ENCODE data around the gene NPW.
A peak's percentile ranks its signal among the peaks of the same experiment; 100 is the strongest.

Gene NPW

GRCh38 chr16:1990351-1991134 is 29.0 kb upstream of the NPW start:
- CTCF ChIA-PET, result interaction anchor here (1.6 kb wide), 1 partner anchor 13 kb away, joined by 8 read pairs; no protein-coding TSS in a partner anchor
- Mint-ChIP-seq H3K27me3 (peaks cover 60% of the 10 kb centered on the region), H3K36me3 (peaks cover 11% of the 10 kb centered on the region), H3K4me1 (peaks cover 27% of the 10 kb centered on the region), H3K4me3 (peak overlapping the region; percentile 65), H3K27ac (peak overlapping the region; percentile 69), H3K9me3 (no peaks in the 10 kb centered on the region)
- peak; percentile 63 for DNase-seq

- Mint-ChIP-seq H3K36me3 (peaks cover 11% of the 10 kb centered on the region), H3K27ac (peak overlapping the region; percentile 69), H3K4me1 (peaks cover 23% of the 10 kb centered on the region), H3K4me3 (peak overlapping the region; percentile 65), H3K27me3 (peaks cover 60% of the 10 kb centered on the region), H3K9me3 (no peaks in the 10 kb centered on the region)
- peak; percentile 61 for DNase-seq
- CTCF ChIA-PET, result interaction anchor here (1.6 kb wide), 1 partner anchor 13 kb away, joined by 8 read pairs; no protein-coding TSS in a partner anchor
Measured at GRCh38 chr16:1991135-1991551, 28.4 kb upstream of the NPW start.

- DNase-seq, result no peak
- H3K4me3 Mint-ChIP-seq, result peak overlapping the region; percentile 65
- H3K27ac Mint-ChIP-seq, result peak overlapping the region; percentile 35
- H3K9me3 Mint-ChIP-seq, result no peaks in the 10 kb centered on the region
- H3K4me1 Mint-ChIP-seq, result peaks cover 23% of the 10 kb centered on the region
- peaks cover 7% of the 10 kb centered on the region for H3K36me3 Mint-ChIP-seq
- CTCF ChIA-PET, result interaction anchor here (1.6 kb wide), 1 partner anchor 12 kb away, joined by 8 read pairs; no protein-coding TSS in a partner anchor
- peaks cover 56% of the 10 kb centered on the region for H3K27me3 Mint-ChIP-seq
Measured at GRCh38 chr16:1991588-1991947, 28.0 kb upstream of the NPW start.

GRCh38 chr16:1991948-1992703 is 27.5 kb upstream of the NPW start:
- peak; percentile 99 for DNase-seq
- Mint-ChIP-seq H3K4me1 (peaks cover 23% of the 10 kb centered on the region), H3K27me3 (peaks cover 51% of the 10 kb centered on the region), H3K36me3 (peaks cover 2% of the 10 kb centered on the region), H3K27ac (peak overlapping the region; percentile 58), H3K4me3 (peak overlapping the region; percentile 65), H3K9me3 (no peaks in the 10 kb centered on the region)
- CTCF ChIA-PET, result interaction anchor here (1.6 kb wide), 1 partner anchor 12 kb away, joined by 8 read pairs; no protein-coding TSS in a partner anchor

GRCh38 chr16:1992704-1993317 is 26.8 kb upstream of the NPW start:
- H3K36me3 Mint-ChIP-seq, result peaks cover 5% of the 10 kb centered on the region
- CTCF ChIA-PET, result interaction anchor here (2.2 kb wide), 1 partner anchor 11 kb away, joined by 18 read pairs; no protein-coding TSS in a partner anchor
- no peak for DNase-seq
- H3K4me1 Mint-ChIP-seq, result peaks cover 25% of the 10 kb centered on the region
- H3K27ac Mint-ChIP-seq, result no peak overlapping the region
- no peak overlapping the region for H3K4me3 Mint-ChIP-seq
- H3K9me3 Mint-ChIP-seq, result no peaks in the 10 kb centered on the region
- peaks cover 47% of the 10 kb centered on the region for H3K27me3 Mint-ChIP-seq

GRCh38 chr16:1993731-1994131 is 25.9 kb upstream of the NPW start:
- peaks cover 38% of the 10 kb centered on the region for H3K27me3 Mint-ChIP-seq
- DNase-seq, result no peak
- H3K4me1 Mint-ChIP-seq, result peaks cover 23% of the 10 kb centered on the region
- CTCF ChIA-PET, result interaction anchor here (1.0 to 2.2 kb wide), 2 partner anchors 10 to 23 kb away, joined by 3 to 18 read pairs; no protein-coding TSS in a partner anchor
- no peak overlapping the region for H3K4me3 Mint-ChIP-seq
- H3K36me3 Mint-ChIP-seq, result peaks cover 5% of the 10 kb centered on the region
- H3K27ac Mint-ChIP-seq, result peak overlapping the region; percentile 69
- no peaks in the 10 kb centered on the region for H3K9me3 Mint-ChIP-seq

- Mint-ChIP-seq H3K36me3 (peaks cover 19% of the 10 kb centered on the region), H3K27me3 (peaks cover 9% of the 10 kb centered on the region), H3K4me3 (no peak overlapping the region), H3K4me1 (peaks cover 5% of the 10 kb centered on the region), H3K9me3 (no peaks in the 10 kb centered on the region), H3K27ac (no peak overlapping the region)
- CTCF ChIA-PET, result interaction anchor here (1.3 kb wide), 1 partner anchor 143 kb away, joined by 3 read pairs; no protein-coding TSS in a partner anchor
- DNase-seq, result no peak
Measured at GRCh38 chr16:1997494-1998359, 21.9 kb upstream of the NPW start.

GRCh38 chr16:1998360-1998835 is 21.2 kb upstream of the NPW start:
- Mint-ChIP-seq H3K9me3 (no peaks in the 10 kb centered on the region), H3K27me3 (peaks cover 5% of the 10 kb centered on the region), H3K36me3 (peaks cover 20% of the 10 kb centered on the region), H3K4me1 (peaks cover 5% of the 10 kb centered on the region), H3K27ac (no peak overlapping the region), H3K4me3 (no peak overlapping the region)
- CTCF ChIA-PET, result no interaction called here
- no peak for DNase-seq

GRCh38 chr16:1998852-1999801 is 20.5 kb upstream of the NPW start:
- Mint-ChIP-seq H3K4me3 (no peak overlapping the region), H3K27ac (no peak overlapping the region), H3K27me3 (no peaks in the 10 kb centered on the region), H3K9me3 (no peaks in the 10 kb centered on the region), H3K4me1 (peaks cover 6% of the 10 kb centered on the region), H3K36me3 (peaks cover 20% of the 10 kb centered on the region)
- no peak for DNase-seq
- CTCF ChIA-PET, result no interaction called here

GRCh38 chr16:1999866-2000514 is 19.6 kb upstream of the NPW start:
- CTCF ChIA-PET, result no interaction called here
- H3K4me1 Mint-ChIP-seq, result peaks cover 12% of the 10 kb centered on the region

GRCh38 chr16:2001035-2001434 is 18.6 kb upstream of the NPW start:
- H3K27me3 Mint-ChIP-seq, result no peaks in the 10 kb centered on the region
- CTCF ChIA-PET, result no interaction called here
- H3K4me3 Mint-ChIP-seq, result no peak overlapping the region
- no peak for DNase-seq
- no peak overlapping the region for H3K27ac Mint-ChIP-seq
- H3K4me1 Mint-ChIP-seq, result peaks cover 19% of the 10 kb centered on the region
- H3K36me3 Mint-ChIP-seq, result peaks cover 21% of the 10 kb centered on the region
- H3K9me3 Mint-ChIP-seq, result no peaks in the 10 kb centered on the region

More at GRCh38 chr16:1999866-2000514, 19.6 kb upstream of the NPW start:
- Mint-ChIP-seq H3K36me3 (peaks cover 20% of the 10 kb centered on the region), H3K27me3 (no peaks in the 10 kb centered on the region), H3K4me3 (no peak overlapping the region), H3K9me3 (no peaks in the 10 kb centered on the region), H3K27ac (no peak overlapping the region)
- DNase-seq, result no peak
